Measurements from ENCODE around the gene PRSS21. TPM values are rescaled to one million over a fixed set of nuclear protein-coding genes. Genes with fewer than 3 reads are reported as not detected.

PRSS21 gene
- total RNA-seq, 2 experiments from 2014 or later, result not detected

- intact Hi-C loops (cut with DNase I, micrococcal nuclease), result no loop called here
- no peak for TF ChIP-seq CTCF (IDR thresholded peaks at IDR 0.05)
- Mint-ChIP-seq H3K4me1 (ENCODE audit: low read depth) (peaks cover 5% of the 10 kb centered on the region), H3K4me3 (no peak overlapping the region), H3K27me3 (peaks cover 19% of the 10 kb centered on the region), H3K9me3 (no peaks in the 10 kb centered on the region), H3K36me3 (ENCODE audit: low read depth) (no peaks in the 10 kb centered on the region), H3K27ac (no peak overlapping the region)
- ATAC-seq (ENCODE audit: poor library complexity), result no peak
- peaks cover 0 to 23% of the 10 kb centered on the region in 2 experiments for H3K9me3 ChIP-seq (ENCODE audit: control insufficient read depth in 1 of 2, insufficient read depth in 1 of 2, low read length in 2 of 2)
- CTCF ChIA-PET, result no interaction called here
- no peak overlapping the region for H3K4me3 ChIP-seq (ENCODE audit: low read length)
- H3K27me3 ChIP-seq (ENCODE audit: control insufficient read depth in 1 of 2, insufficient read depth in 2 of 2, low read length in 2 of 2), result peaks cover 6 to 7% of the 10 kb centered on the region in 2 experiments
- peak in 1 of 14 experiments; percentile 31 for DNase-seq
- POLR2A ChIA-PET, result no interaction called here
- H3K4me1 ChIP-seq (ENCODE audit: insufficient read depth, low read length), result peaks cover 25% of the 10 kb centered on the region
- H3K36me3 ChIP-seq (ENCODE audit: insufficient read depth, low read length), result no peaks in the 10 kb centered on the region
- H3K27ac ChIP-seq (ENCODE audit: low read depth in 1 of 2, low read length in 2 of 2), result no peak overlapping the region
Measured at GRCh38 chr16:2860826-2861567, 44.0 kb downstream of the PRSS21 start.

- Mint-ChIP-seq H3K27me3 (peaks cover 7% of the 10 kb centered on the region), H3K4me1 (ENCODE audit: low read depth) (peaks cover 20% of the 10 kb centered on the region), H3K9me3 (no peaks in the 10 kb centered on the region), H3K27ac (no peak overlapping the region), H3K36me3 (ENCODE audit: low read depth) (no peaks in the 10 kb centered on the region), H3K4me3 (no peak overlapping the region)
- POLR2A ChIA-PET, result no interaction called here
- CTCF ChIA-PET, result interaction anchor here (1.7 kb wide), 1 partner anchor 27 kb away, joined by 7 read pairs; no protein-coding TSS in a partner anchor
- no peaks in the 10 kb centered on the region for H3K27me3 ChIP-seq (ENCODE audit: control insufficient read depth in 1 of 2, insufficient read depth in 2 of 2, low read length in 2 of 2)
- ATAC-seq (ENCODE audit: poor library complexity) (no peak), DNase-seq (no peak)
- peaks cover 18% of the 10 kb centered on the region for H3K4me1 ChIP-seq (ENCODE audit: insufficient read depth, low read length)
- H3K27ac ChIP-seq (ENCODE audit: low read depth in 1 of 2, low read length in 2 of 2), result no peak overlapping the region
- TF ChIP-seq CTCF (IDR thresholded peaks at IDR 0.05), result no peak
- peaks cover 0 to 6% of the 10 kb centered on the region in 2 experiments for H3K9me3 ChIP-seq (ENCODE audit: control insufficient read depth in 1 of 2, insufficient read depth in 1 of 2, low read length in 2 of 2)
- no peak overlapping the region for H3K4me3 ChIP-seq (ENCODE audit: low read length)
- intact Hi-C loops (cut with DNase I, micrococcal nuclease), result loop anchor here in 1 of 2 experiments (5.0 kb wide), 2 partner anchors 88 to 143 kb away; partner anchors contain the start of genes ELOB and PRSS27
- no peaks in the 10 kb centered on the region for H3K36me3 ChIP-seq (ENCODE audit: insufficient read depth, low read length)
Measured at GRCh38 chr16:2865651-2866050, 48.6 kb downstream of the PRSS21 start.

GRCh38 chr16:2866431-2866830 is 49.4 kb downstream of the PRSS21 start:
- ChIA-PET POLR2A (interaction anchor here (1.2 kb wide), 1 partner anchor 46 kb away, joined by 3 read pairs; no protein-coding TSS in a partner anchor), CTCF (interaction anchor here (1.7 kb wide), 1 partner anchor 27 kb away, joined by 7 read pairs; no protein-coding TSS in a partner anchor)
- ATAC-seq (ENCODE audit: poor library complexity), result no peak
- peak in 1 of 14 experiments; percentile 4 for DNase-seq
- H3K27me3 Mint-ChIP-seq, result peaks cover 2% of the 10 kb centered on the region
- no peaks in the 10 kb centered on the region for H3K36me3 ChIP-seq (ENCODE audit: insufficient read depth, low read length)
- H3K9me3 Mint-ChIP-seq, result no peaks in the 10 kb centered on the region
- H3K4me3 ChIP-seq (ENCODE audit: low read length), result no peak overlapping the region
- no peaks in the 10 kb centered on the region for H3K9me3 ChIP-seq (ENCODE audit: control insufficient read depth in 1 of 2, insufficient read depth in 1 of 2, low read length in 2 of 2)
- peaks cover 18% of the 10 kb centered on the region for H3K4me1 ChIP-seq (ENCODE audit: insufficient read depth, low read length)
- H3K4me1 Mint-ChIP-seq (ENCODE audit: low read depth), result peaks cover 20% of the 10 kb centered on the region
- intact Hi-C loops (cut with DNase I, micrococcal nuclease), result loop anchor here in 1 of 2 experiments (5.0 kb wide), 2 partner anchors 89 to 144 kb away; partner anchors contain the start of genes ELOB and PRSS27
- H3K27ac Mint-ChIP-seq, result no peak overlapping the region
- no peak for TF ChIP-seq CTCF (IDR thresholded peaks at IDR 0.05)
- no peak overlapping the region for H3K27ac ChIP-seq (ENCODE audit: low read depth in 1 of 2, low read length in 2 of 2)
- H3K4me3 Mint-ChIP-seq, result peak overlapping the region; percentile 21
- H3K36me3 Mint-ChIP-seq (ENCODE audit: low read depth), result no peaks in the 10 kb centered on the region
- no peaks in the 10 kb centered on the region for H3K27me3 ChIP-seq (ENCODE audit: control insufficient read depth in 1 of 2, insufficient read depth in 2 of 2, low read length in 2 of 2)
